SK-N-MC (cell line): ENCODE data around the gene BLID.
A peak's percentile ranks its signal among the peaks of the same experiment; 100 is the strongest.

Source experiments
- DNase-seq: peaks from one replicate; pipeline ENCODE4 v3.0.0-alpha.2; 2011; ENCODE audit warnings: low read depth, low spot score
- H3K27ac ChIP-seq: fragments of 200-600 bp; sonication (generic); 2 replicates; pipeline ENCODE4 v1.5.1; 2016; ENCODE audit warnings: mixed run types
- H3K36me3 ChIP-seq: fragments of 200-600 bp; sonication (generic); 2 replicates; pipeline ENCODE4 v1.6.1; 2017; ENCODE audit warnings: antibody characterized with exemption, low read length, mixed read lengths; ENCODE audit not compliant: insufficient read depth
- H3K4me3 ChIP-seq: fragments of 200-600 bp; sonication (generic); 2 replicates; pipeline ENCODE4 v1.5.1; 2016
- H3K9ac ChIP-seq: fragments of 200-600 bp; sonication (generic); 2 replicates; pipeline ENCODE4 v1.8.0; 2017; ENCODE audit warnings: mixed run types, mixed read lengths; ENCODE audit not compliant: insufficient read length
- H3K9me3 ChIP-seq: fragments of 200-600 bp; sonication (generic); 2 replicates; pipeline ENCODE4 v1.6.1; 2017; ENCODE audit warnings: low read depth, mild to moderate bottlenecking, antibody characterized with exemption, low read length, moderate library complexity, mixed read lengths
- EZH2 ChIP-seq: fragments of 200-600 bp; sonication (generic); IDR thresholded peaks from one replicate; pipeline ENCODE4 v1.6.1; 2017; ENCODE audit warnings: antibody characterized with exemption
- FOXP2 ChIP-seq: optimal IDR thresholded peaks from 2 replicates; pipeline ENCODE3; 2011; ENCODE audit warnings: mild to moderate bottlenecking, moderate library complexity; ENCODE audit not compliant: insufficient read depth; ENCODE audit errors: extremely low read length, control extremely low read depth
- POLR2AphosphoS5 ChIP-seq: IDR thresholded peaks from 2 replicates; pipeline ENCODE4 v1.6.1; 2012; ENCODE audit warnings: mild to moderate bottlenecking, low read depth, low read length, borderline replicate concordance

BLID gene

DNA sequence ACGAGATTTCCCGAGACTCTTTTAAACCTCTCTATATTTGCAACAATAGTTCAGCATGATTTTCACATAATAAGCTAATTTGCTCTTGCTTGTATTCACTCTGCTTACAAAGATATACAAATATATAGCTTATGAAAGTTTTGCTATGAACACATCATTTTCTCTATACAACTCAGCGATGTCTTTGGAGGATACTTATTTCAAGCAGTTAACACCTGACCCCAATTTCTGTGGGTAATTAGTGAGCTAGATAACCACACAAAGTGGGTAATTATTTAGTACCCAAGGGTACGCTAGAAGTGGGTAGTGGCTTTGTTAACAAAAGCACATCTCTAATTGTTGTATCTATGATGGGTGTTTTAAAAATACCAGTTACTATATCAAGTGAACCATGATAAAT lies 12.3 kb downstream of the BLID start:
- Histone ChIP-seq H3K9me3 (no peaks in the 10 kb centered on the region), H3K36me3 (no peaks in the 10 kb centered on the region), H3K27ac (no peak overlapping the region), H3K4me3 (no peak overlapping the region), H3K9ac (no peak overlapping the region)
- TF ChIP-seq EZH2 (no peak), FOXP2 (no peak), POLR2AphosphoS5 (no peak)
- no peak for DNase-seq

GRCh38 chr11:122103321-122103720 lies 12.7 kb downstream of the BLID start:
- Histone ChIP-seq H3K4me3 (no peak overlapping the region), H3K36me3 (no peaks in the 10 kb centered on the region), H3K9ac (no peak overlapping the region), H3K9me3 (no peaks in the 10 kb centered on the region), H3K27ac (no peak overlapping the region)
- DNase-seq, result no peak
- TF ChIP-seq EZH2, result no peak
- no peak for TF ChIP-seq POLR2AphosphoS5
- no peak for TF ChIP-seq FOXP2

- H3K36me3 ChIP-seq, result no peaks in the 10 kb centered on the region
- H3K4me3 ChIP-seq, result no peak overlapping the region
- no peak for TF ChIP-seq FOXP2
- TF ChIP-seq EZH2, result peak; percentile 36
- no peak overlapping the region for H3K27ac ChIP-seq
- DNase-seq, result no peak
- H3K9me3 ChIP-seq, result no peaks in the 10 kb centered on the region
- H3K9ac ChIP-seq, result no peak overlapping the region
Observed at GRCh38 chr11:122102426-122102825, 13.6 kb downstream of the BLID start.

DNA sequence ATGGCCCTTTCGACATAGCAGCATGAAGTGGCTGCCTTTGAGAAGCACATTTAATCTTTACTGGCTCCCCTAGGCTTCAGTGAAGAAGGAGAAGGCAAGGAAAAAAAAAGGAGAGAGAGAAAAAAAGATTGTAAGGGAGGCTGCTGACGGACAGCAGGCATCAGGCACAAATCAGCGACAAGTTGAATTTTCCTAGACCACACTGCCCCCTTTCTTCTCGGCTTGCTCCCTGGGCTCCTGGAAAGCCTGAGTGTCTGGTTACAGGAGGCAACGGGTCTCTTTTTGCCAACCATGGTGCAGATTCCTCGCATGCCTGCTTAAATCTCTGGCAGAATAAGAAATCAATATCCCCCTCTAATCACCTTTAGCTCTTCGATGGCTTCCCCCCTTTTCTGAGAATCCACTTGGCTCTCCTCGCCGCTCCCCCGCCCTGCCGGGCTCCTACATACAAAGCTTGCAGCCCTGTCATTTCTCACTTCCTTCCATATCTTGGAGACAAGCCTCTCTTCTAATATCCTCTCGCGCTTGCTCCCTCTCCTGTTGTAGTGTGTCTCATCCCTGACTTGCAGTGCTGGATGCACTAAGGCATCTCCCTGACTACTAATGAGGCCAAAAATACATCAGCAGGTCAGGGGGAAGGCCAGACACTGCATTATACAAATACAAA lies 14.3 kb downstream of the BLID start:
- Histone ChIP-seq H3K9me3 (no peaks in the 10 kb centered on the region), H3K9ac (no peak overlapping the region), H3K4me3 (no peak overlapping the region), H3K36me3 (no peaks in the 10 kb centered on the region), H3K27ac (no peak overlapping the region)
- no peak for DNase-seq
- no peak for TF ChIP-seq EZH2
- TF ChIP-seq FOXP2, result no peak
- TF ChIP-seq POLR2AphosphoS5, result no peak

GRCh38 chr11:122100756-122101080 lies 15.3 kb downstream of the BLID start:
- no peak overlapping the region for H3K9ac ChIP-seq
- no peak overlapping the region for H3K4me3 ChIP-seq
- H3K27ac ChIP-seq, result no peak overlapping the region
- DNase-seq, result no peak
- H3K9me3 ChIP-seq, result no peaks in the 10 kb centered on the region
- H3K36me3 ChIP-seq, result no peaks in the 10 kb centered on the region
- TF ChIP-seq FOXP2 (no peak), POLR2AphosphoS5 (no peak), EZH2 (no peak)

DNA sequence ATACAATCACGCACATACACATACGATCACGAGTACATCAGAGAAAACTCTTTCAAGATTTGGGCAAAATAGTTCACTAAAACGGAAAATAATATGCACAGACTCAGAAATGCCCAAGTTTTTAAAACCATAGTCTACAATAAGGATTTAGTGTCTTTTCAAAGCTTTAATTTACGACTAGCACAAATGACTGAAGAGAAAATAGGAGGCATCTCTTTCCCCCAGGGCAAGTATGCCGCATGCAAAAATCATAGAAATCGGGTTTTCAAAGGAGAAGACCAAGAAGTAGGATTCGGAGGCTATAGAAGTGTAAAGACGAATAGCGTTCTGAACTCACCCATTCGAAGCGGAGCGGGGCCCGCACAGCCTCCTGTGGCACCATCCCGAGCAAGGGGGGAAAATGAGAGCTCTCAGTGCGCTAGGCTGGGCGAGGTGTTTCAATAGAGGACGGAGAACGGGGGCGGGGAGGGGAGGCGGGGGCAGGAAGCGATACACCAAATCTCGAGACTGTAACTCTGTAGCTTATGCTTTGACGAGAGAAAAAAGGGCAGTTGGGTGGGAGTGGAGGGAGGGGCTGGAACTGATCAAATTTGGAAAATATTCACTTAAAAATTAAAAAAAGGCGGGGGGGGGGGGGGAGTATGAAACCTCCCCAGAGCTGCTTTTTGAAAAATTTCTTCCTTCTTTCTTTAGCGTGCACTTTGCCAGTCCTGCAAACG lies 15.8 kb downstream of the BLID start:
- Histone ChIP-seq H3K4me3 (no peak overlapping the region), H3K36me3 (no peaks in the 10 kb centered on the region), H3K9ac (no peak overlapping the region), H3K27ac (no peak overlapping the region), H3K9me3 (no peaks in the 10 kb centered on the region)
- TF ChIP-seq EZH2, result no peak
- no peak for TF ChIP-seq POLR2AphosphoS5
- TF ChIP-seq FOXP2, result no peak
- no peak for DNase-seq

DNA sequence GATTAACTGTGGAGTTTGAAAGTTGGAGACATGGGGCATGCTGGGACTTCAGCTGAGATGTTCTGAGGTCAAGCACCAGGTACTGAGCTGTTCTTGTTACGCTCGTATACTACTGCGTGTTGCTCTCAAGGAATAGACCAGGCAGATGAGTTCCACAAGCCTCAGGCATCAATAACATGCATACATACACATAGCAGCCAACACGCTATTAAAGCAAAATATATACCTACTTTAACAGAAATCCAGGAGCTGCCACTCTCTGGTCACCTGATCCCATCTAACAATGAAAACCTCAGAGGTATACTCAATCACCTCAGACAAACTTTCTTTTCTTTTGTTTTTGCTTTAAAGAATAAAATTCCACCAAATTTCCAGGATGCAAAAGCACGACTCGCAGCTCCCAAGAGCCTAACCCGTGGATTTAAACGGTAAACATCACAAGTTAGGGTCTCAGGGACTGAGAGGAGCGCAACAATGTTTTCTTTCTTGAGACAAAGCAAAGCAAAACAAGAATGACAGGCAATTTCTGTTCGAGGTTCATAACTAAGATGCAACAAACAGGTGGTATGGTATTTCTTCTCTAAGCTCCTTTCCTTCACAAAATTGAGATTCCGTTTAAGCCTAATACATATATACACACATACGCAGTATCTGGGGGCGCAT lies 16.5 kb downstream of the BLID start:
- no peaks in the 10 kb centered on the region for H3K36me3 ChIP-seq
- no peak overlapping the region for H3K27ac ChIP-seq
- no peak overlapping the region for H3K9ac ChIP-seq
- no peak overlapping the region for H3K4me3 ChIP-seq
- DNase-seq, result no peak
- H3K9me3 ChIP-seq, result no peaks in the 10 kb centered on the region
- TF ChIP-seq EZH2 (no peak), POLR2AphosphoS5 (no peak), FOXP2 (no peak)

DNA sequence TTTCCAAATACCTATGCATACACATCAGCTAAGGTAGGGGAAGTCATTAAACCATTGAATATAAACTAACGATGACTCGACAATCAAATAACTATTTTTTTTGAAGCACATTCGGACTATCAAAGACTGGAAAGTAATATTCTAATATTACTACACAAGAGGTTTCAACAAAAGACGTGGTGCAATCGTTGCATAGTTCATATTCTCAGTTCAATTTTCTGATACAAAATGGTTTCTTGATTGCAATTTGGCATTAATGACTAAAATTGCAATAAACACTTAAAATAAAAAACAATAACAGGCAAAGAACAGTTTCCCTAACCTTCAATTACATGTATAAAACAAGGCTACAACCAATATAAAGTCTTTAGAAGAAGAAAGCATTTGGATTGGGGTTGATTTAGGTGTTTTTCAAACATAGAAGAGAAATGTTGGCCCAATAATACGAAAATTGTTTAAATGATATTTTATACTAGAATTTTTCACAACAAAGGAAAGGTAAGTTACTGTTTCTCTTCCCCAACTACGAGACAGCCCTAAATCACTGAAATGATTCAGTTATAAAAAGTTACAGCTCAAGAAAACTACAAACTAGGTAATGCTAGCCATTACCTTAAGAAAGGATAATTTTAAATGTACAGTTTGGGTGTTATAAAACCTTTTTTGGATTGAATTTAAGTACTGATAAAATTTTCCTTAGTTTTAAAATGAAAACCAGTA lies 17.6 kb downstream of the BLID start:
- Histone ChIP-seq H3K9me3 (no peaks in the 10 kb centered on the region), H3K27ac (no peak overlapping the region), H3K9ac (no peak overlapping the region), H3K36me3 (no peaks in the 10 kb centered on the region), H3K4me3 (no peak overlapping the region)
- TF ChIP-seq FOXP2 (no peak), EZH2 (no peak), POLR2AphosphoS5 (no peak)
- no peak for DNase-seq

- DNase-seq, result no peak
- no peaks in the 10 kb centered on the region for H3K9me3 ChIP-seq
- H3K9ac ChIP-seq, result no peak overlapping the region
- no peak overlapping the region for H3K4me3 ChIP-seq
- no peaks in the 10 kb centered on the region for H3K36me3 ChIP-seq
- TF ChIP-seq POLR2AphosphoS5, result no peak
- TF ChIP-seq EZH2, result no peak
- TF ChIP-seq FOXP2, result no peak
- H3K27ac ChIP-seq, result no peak overlapping the region
Observed at GRCh38 chr11:122097419-122098001, 18.5 kb downstream of the BLID start.
